Measurements from ENCODE around the gene IFNL1.

DNA sequence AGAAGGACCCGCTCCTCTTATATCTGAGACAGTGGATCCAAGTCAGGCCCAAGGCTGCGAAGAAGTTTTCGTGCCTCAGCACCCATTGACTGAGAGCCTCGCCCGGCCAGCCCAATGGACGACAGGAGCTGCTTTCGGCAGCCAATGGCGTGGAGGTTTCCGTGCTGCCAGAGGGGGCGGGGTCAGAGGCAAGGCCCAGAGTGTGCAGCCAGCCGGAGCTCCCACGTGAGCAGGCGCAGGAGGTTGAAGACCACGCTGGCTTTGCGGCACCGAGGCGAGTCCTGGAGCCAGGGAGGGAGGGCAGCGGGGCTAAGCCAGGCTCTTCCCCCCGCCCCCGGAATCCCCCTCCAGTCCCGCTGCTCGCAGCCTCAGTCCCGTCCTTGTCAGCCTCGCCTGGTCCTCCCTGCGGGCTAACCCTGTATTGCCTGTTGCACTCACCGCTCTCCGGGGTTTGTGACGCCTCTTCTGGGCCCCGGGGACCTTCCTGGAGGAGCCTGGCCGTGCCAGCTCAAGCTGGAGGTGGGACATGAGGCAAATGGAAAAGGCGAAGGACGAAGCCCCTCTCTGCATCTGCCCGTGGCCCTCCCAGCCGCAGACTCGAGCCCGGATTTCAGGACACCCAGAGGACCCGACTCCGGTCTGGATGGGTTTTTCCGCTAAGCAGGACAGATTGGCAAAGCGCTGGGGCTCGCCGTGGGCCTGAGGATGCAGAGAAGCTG, 49.1 kb upstream of the IFNL1 start:
- TF ChIP-seq SNAI2 (CRISPR knock-in tag; IDR thresholded peaks at IDR 0.05), result no peak
- TF ChIP-seq CSDC2 (CRISPR knock-in tag; IDR thresholded peaks at IDR 0.05), result no peak
- TF ChIP-seq ZFP3 (CRISPR knock-in tag; IDR thresholded peaks at IDR 0.05), result no peak
- TF ChIP-seq PPARA (CRISPR knock-in tag; IDR thresholded peaks at IDR 0.05; ENCODE audit: borderline replicate concordance), result no peak
- TF ChIP-seq, protein P1, sequence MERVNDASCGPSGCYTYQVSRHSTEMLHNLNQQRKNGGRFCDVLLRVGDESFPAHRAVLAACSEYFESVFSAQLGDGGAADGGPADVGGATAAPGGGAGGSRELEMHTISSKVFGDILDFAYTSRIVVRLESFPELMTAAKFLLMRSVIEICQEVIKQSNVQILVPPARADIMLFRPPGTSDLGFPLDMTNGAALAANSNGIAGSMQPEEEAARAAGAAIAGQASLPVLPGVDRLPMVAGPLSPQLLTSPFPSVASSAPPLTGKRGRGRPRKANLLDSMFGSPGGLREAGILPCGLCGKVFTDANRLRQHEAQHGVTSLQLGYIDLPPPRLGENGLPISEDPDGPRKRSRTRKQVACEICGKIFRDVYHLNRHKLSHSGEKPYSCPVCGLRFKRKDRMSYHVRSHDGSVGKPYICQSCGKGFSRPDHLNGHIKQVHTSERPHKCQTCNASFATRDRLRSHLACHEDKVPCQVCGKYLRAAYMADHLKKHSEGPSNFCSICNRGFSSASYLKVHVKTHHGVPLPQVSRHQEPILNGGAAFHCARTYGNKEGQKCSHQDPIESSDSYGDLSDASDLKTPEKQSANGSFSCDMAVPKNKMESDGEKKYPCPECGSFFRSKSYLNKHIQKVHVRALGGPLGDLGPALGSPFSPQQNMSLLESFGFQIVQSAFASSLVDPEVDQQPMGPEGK (CRISPR knock-in tag; IDR thresholded peaks at IDR 0.05; ENCODE audit: borderline replicate concordance), result no peak
- TF ChIP-seq RARB (CRISPR knock-in tag; IDR thresholded peaks at IDR 0.05), result no peak
- TF ChIP-seq ISL1 (CRISPR knock-in tag; IDR thresholded peaks at IDR 0.05), result no peak
- TF ChIP-seq GLIS3 (CRISPR knock-in tag; IDR thresholded peaks at IDR 0.05), result no peak
- no peak for TF ChIP-seq ESRRG (CRISPR knock-in tag; IDR thresholded peaks at IDR 0.05)

Data from SK-N-SH treated with all-trans-retinoic acid at 6 μM for 48 hours (cell line).